ACC112 (cell line): Measurements from ENCODE around the gene KLK2.

ENCODE experiments used
- H2AFZ ChIP-seq: fragments of 200-600 bp; sonication (generic); one replicate; pipeline ENCODE4 v1.6.0; 2017; ENCODE audit warnings: antibody characterized with exemption, low read length; ENCODE audit not compliant: unreplicated experiment
- H3K27ac ChIP-seq: fragments of 200-600 bp; sonication (generic); 2 replicates; pipeline ENCODE4 v1.5.1; 2014; ENCODE audit warnings: low read depth, mild to moderate bottlenecking, antibody characterized with exemption, low read length, moderate library complexity
- H3K27me3 ChIP-seq: fragments of 200-600 bp; sonication (generic); 2 replicates; pipeline ENCODE4 v1.6.1; 2014; ENCODE audit warnings: mild to moderate bottlenecking, antibody characterized with exemption, low read length, moderate library complexity, mixed read lengths; ENCODE audit not compliant: insufficient read depth
- H3K36me3 ChIP-seq: fragments of 200-600 bp; sonication (generic); 2 replicates; pipeline ENCODE4 v1.6.1; 2016; ENCODE audit warnings: mild to moderate bottlenecking, antibody characterized with exemption, low read length, moderate library complexity, mixed read lengths; ENCODE audit not compliant: insufficient read depth
- H3K4me1 ChIP-seq: fragments of 200-600 bp; sonication (generic); one replicate; pipeline ENCODE4 v1.6.1; 2016; ENCODE audit warnings: low read length, mixed read lengths; ENCODE audit not compliant: insufficient read depth, unreplicated experiment, control insufficient read depth
- H3K4me3 ChIP-seq: fragments of 200-600 bp; sonication (generic); 2 replicates; pipeline ENCODE4 v1.5.1; 2014; ENCODE audit warnings: mild to moderate bottlenecking, low read depth, low read length
- H3K79me2 ChIP-seq: fragments of 200-600 bp; sonication (generic); one replicate; pipeline ENCODE4 v1.6.0; 2016; ENCODE audit warnings: low read length; ENCODE audit not compliant: control insufficient read depth, unreplicated experiment, insufficient read depth

The KLK2 gene

GRCh38 chr19:50851620-50852019 lies 21.6 kb upstream of the KLK2 start:
- Histone ChIP-seq H3K4me3 (no peak overlapping the region), H2AFZ (no peak overlapping the region), H3K79me2 (no peaks in the 10 kb centered on the region), H3K4me1 (no peaks in the 10 kb centered on the region), H3K27ac (no peak overlapping the region), H3K36me3 (no peaks in the 10 kb centered on the region), H3K27me3 (peaks cover 26% of the 10 kb centered on the region)

GRCh38 chr19:50854636-50855410 lies 18.4 kb upstream of the KLK2 start, which contains the start of gene KLK3:
Gene KLK3 (plus strand): TSS chr19:50854915. CDS start chr19:50854956, 41 bp downstream.
- no peak within 1 kb of the TSS for H2AFZ ChIP-seq
- no peak within 1 kb of the TSS for H3K27ac ChIP-seq
- no peaks in the 10 kb centered on the region for H3K79me2 ChIP-seq
- peaks cover 42% of the 10 kb centered on the region for H3K27me3 ChIP-seq
- no peak within 1 kb of the TSS for H3K4me3 ChIP-seq
- no peaks in the 10 kb centered on the region for H3K4me1 ChIP-seq
- no peaks in the 10 kb centered on the region for H3K36me3 ChIP-seq

GRCh38 chr19:50857366-50857765 lies 15.9 kb upstream of the KLK2 start:
- peaks cover 41% of the 10 kb centered on the region for H3K27me3 ChIP-seq
- no peaks in the 10 kb centered on the region for H3K4me1 ChIP-seq
- no peaks in the 10 kb centered on the region for H3K79me2 ChIP-seq
- H2AFZ ChIP-seq, result no peak overlapping the region
- no peak overlapping the region for H3K27ac ChIP-seq
- no peak overlapping the region for H3K4me3 ChIP-seq
- no peaks in the 10 kb centered on the region for H3K36me3 ChIP-seq

GRCh38 chr19:50858886-50859285 lies 14.4 kb upstream of the KLK2 start:
- H3K27ac ChIP-seq, result no peak overlapping the region
- H3K4me1 ChIP-seq, result no peaks in the 10 kb centered on the region
- H3K79me2 ChIP-seq, result no peaks in the 10 kb centered on the region
- no peak overlapping the region for H2AFZ ChIP-seq
- no peaks in the 10 kb centered on the region for H3K36me3 ChIP-seq
- no peak overlapping the region for H3K4me3 ChIP-seq
- H3K27me3 ChIP-seq, result peaks cover 46% of the 10 kb centered on the region

- H3K27ac ChIP-seq, result no peak overlapping the region
- H3K27me3 ChIP-seq, result peaks cover 52% of the 10 kb centered on the region
- H2AFZ ChIP-seq, result no peak overlapping the region
- no peaks in the 10 kb centered on the region for H3K4me1 ChIP-seq
- no peaks in the 10 kb centered on the region for H3K36me3 ChIP-seq
- H3K4me3 ChIP-seq, result no peak overlapping the region
- no peaks in the 10 kb centered on the region for H3K79me2 ChIP-seq
Observed at GRCh38 chr19:50859849-50860248, 13.4 kb upstream of the KLK2 start.

GRCh38 chr19:50861010-50861409 lies 12.2 kb upstream of the KLK2 start:
- no peak overlapping the region for H3K4me3 ChIP-seq
- no peak overlapping the region for H2AFZ ChIP-seq
- H3K27me3 ChIP-seq, result peaks cover 60% of the 10 kb centered on the region
- no peak overlapping the region for H3K27ac ChIP-seq
- no peaks in the 10 kb centered on the region for H3K36me3 ChIP-seq
- H3K79me2 ChIP-seq, result no peaks in the 10 kb centered on the region
- H3K4me1 ChIP-seq, result no peaks in the 10 kb centered on the region

GRCh38 chr19:50861496-50862286 lies 11.5 kb upstream of the KLK2 start:
- H3K4me1 ChIP-seq, result no peaks in the 10 kb centered on the region
- no peak overlapping the region for H3K4me3 ChIP-seq
- no peaks in the 10 kb centered on the region for H3K36me3 ChIP-seq
- H3K79me2 ChIP-seq, result no peaks in the 10 kb centered on the region
- peaks cover 65% of the 10 kb centered on the region for H3K27me3 ChIP-seq
- H2AFZ ChIP-seq, result no peak overlapping the region
- H3K27ac ChIP-seq, result no peak overlapping the region

GRCh38 chr19:50869479-50869878 lies 3.8 kb upstream of the KLK2 start:
- no peak overlapping the region for H3K4me3 ChIP-seq
- no peaks in the 10 kb centered on the region for H3K4me1 ChIP-seq
- no peak overlapping the region for H3K27ac ChIP-seq
- peaks cover 89% of the 10 kb centered on the region for H3K27me3 ChIP-seq
- no peaks in the 10 kb centered on the region for H3K36me3 ChIP-seq
- no peaks in the 10 kb centered on the region for H3K79me2 ChIP-seq
- H2AFZ ChIP-seq, result no peak overlapping the region

GRCh38 chr19:50870417-50871089 lies 2.7 kb upstream of the KLK2 start:
- Histone ChIP-seq H3K27ac (no peak overlapping the region), H3K4me3 (no peak overlapping the region), H3K27me3 (peaks cover 92% of the 10 kb centered on the region), H3K79me2 (no peaks in the 10 kb centered on the region), H3K36me3 (no peaks in the 10 kb centered on the region), H3K4me1 (no peaks in the 10 kb centered on the region), H2AFZ (no peak overlapping the region)

- no peaks in the 10 kb centered on the region for H3K4me1 ChIP-seq
- peaks cover 80% of the 10 kb centered on the region for H3K27me3 ChIP-seq
- H3K4me3 ChIP-seq, result no peak overlapping the region
- no peaks in the 10 kb centered on the region for H3K79me2 ChIP-seq
- H2AFZ ChIP-seq, result no peak overlapping the region
- no peaks in the 10 kb centered on the region for H3K36me3 ChIP-seq
- H3K27ac ChIP-seq, result no peak overlapping the region
Observed at GRCh38 chr19:50874211-50874610, 972 bp downstream of the KLK2 start.
